GM19023 (cell line): ENCODE data around the gene CYP4V2.
"Not testable (repeated sequence)": the region's sequence is repeated elsewhere in the genome, so short reads cannot be mapped to it uniquely, and the experiment has no call there.

Experiments used
- ATAC-seq: cut with Tn5 transposase; IDR thresholded peaks from one replicate; pipeline ENCODE4 v1.9.1; 2021; ENCODE audit warnings: mild to moderate bottlenecking, moderate library complexity; ENCODE audit not compliant: unreplicated experiment

The CYP4V2 gene

GRCh38 chr4:186227744-186228513 lies 36.6 kb downstream of the CYP4V2 start:
- ATAC-seq = no peak

- no peak for ATAC-seq
These were observed 37.1 kb downstream of the CYP4V2 start for GRCh38 chr4:186228514-186228894.

- no peak for ATAC-seq
These were observed 43.0 kb downstream of the CYP4V2 start for GRCh38 chr4:186234367-186234766.

GRCh38 chr4:186236126-186236525 lies 44.8 kb downstream of the CYP4V2 start:
- no peak for ATAC-seq

GRCh38 chr4:186240452-186240847 lies 49.1 kb downstream of the CYP4V2 start:
- ATAC-seq = no peak

GRCh38 chr4:186240848-186241491 lies 49.6 kb downstream of the CYP4V2 start:
- ATAC-seq = no peak

- no peak for ATAC-seq
These were observed 50.2 kb downstream of the CYP4V2 start for GRCh38 chr4:186241616-186242015.

- ATAC-seq = not testable (repeated sequence)
These were observed 50.7 kb downstream of the CYP4V2 start for GRCh38 chr4:186242031-186242430.

GRCh38 chr4:186243331-186243730 lies 52.0 kb downstream of the CYP4V2 start:
- no peak for ATAC-seq

- ATAC-seq = no peak
These were observed 53.5 kb downstream of the CYP4V2 start for GRCh38 chr4:186244835-186245234.

- ATAC-seq = not testable (repeated sequence)
These were observed 55.8 kb downstream of the CYP4V2 start for GRCh38 chr4:186247062-186247752.

GRCh38 chr4:186248643-186249042 lies 57.3 kb downstream of the CYP4V2 start:
- no peak for ATAC-seq

GRCh38 chr4:186249785-186250754 lies 58.7 kb downstream of the CYP4V2 start:
- no peak for ATAC-seq

- no peak for ATAC-seq
These were observed 59.4 kb downstream of the CYP4V2 start for GRCh38 chr4:186250760-186251159.

- ATAC-seq = no peak
These were observed 63.8 kb downstream of the CYP4V2 start for GRCh38 chr4:186255122-186255521.

- no peak for ATAC-seq
These were observed 66.9 kb downstream of the CYP4V2 start for GRCh38 chr4:186258216-186258811.

GRCh38 chr4:186260117-186260503 lies 68.7 kb downstream of the CYP4V2 start:
- no peak for ATAC-seq
